ENCODE data around the gene CTNND1.
"Not testable (repeated sequence)": the region's sequence is repeated elsewhere in the genome, so short reads cannot be mapped to it uniquely, and the experiment has no call there.

Gene CTNND1

DNA sequence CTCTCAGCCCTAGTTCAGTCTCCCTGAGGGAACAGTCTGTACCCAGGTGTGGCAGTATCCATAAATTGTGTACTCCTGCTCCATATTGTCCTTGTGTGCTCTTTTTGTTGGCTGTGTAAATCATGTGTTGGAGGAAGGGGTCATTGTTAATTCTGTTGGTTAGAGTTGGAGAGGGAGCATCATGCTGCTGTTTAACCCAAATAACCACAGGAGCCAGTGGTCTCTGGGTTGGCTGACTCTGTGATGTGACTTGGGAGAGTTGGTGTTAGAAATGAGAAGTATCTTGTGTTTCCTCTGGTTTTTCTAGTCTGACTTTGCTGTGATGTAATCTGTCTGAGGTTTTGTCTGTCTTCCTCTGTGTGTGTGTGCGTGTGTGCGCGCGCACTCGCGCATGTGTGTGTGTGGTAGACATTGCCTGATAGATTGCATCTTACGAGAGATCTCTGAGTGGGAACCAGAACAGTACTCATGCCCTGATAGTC, 30.5 kb downstream of the CTNND1 start:
- DNase-seq, result peak; percentile 92

DNA sequence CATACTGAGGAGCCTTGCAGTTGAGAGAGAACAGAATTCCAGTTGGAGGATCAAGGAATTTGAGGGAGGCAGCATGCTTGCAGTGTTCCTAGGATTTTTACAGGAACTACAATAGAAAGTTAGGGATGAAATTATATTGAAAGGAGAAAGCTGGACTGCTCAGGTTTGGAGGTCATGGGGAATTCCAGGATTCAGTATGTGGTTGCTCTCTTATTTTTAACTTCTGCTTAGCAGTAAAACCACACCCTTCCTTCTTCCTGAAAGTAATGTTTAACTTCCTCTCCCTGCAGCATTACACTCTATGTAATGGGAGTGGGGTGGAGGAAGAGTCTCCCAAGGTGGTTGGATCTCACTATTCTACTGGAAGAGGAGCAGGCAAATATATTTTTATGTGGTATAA, 31.3 kb downstream of the CTNND1 start:
- peak; percentile 34 for DNase-seq

DNA sequence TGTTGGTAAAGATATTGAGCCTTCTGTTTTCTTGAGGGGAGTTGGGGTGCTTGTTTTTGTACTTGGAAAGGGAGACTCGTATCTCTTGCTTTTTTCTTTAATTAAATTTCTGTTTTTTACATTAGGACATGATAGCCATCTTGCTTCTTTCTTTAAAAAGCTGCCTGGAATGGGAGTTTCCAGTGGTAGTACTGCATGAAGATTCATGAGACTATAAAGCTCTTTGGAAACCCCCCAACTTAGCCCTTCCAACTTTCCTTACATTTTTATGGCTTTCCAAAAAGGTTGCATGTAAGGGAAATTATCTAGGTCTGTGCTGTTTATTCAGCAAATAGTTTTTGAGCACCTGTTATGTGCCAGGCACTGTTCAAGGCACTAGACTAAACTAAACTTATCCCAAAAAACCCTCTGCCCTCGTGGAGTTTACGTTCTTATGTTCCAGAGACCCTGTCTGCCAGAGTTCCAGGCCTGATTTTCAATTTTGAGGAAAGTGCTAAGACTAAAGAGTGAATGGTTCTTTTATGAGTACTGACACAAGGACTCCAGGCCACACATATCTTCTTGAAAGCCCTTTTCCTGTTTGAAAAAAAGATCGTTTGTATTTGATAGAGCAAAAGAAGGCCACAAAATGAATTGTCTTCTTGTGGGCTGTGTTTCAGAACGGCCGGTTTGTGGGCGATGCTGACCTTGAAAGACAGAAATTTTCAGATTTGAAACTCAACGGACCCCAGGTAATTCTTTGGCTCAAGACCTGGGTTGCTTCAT, 31.9 kb downstream of the CTNND1 start:
- no peak for DNase-seq

DNA sequence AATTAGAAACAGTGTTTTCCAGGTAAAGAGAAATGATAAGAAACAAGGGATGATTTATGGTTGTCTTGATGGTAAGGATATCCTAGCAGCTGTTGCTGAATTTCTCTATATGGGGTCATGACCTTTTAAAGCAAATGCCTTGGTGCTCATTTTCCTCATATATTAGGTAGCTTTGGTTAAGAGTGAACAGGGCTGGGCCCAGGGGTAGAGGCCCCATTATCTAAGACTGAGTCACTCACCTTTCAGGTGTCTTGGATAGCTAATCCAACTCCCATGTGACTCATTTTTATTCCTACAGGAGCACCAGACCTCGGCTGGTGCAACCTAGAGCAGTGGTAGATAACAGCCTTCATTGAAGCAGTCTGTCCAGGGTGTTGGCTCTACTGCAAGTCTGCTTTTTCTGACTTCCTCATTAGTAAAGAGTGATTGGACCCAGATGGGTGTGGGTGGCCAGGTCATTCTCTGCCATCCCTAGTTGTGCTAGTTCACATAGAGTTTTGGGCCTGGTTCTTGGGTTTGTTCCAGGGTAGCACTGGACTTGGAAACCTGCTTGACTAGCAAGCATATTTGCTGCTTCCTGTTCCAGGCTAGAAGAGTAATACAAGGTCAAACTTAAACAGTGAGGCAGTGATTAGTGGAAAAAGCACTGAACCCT, 37.4 kb downstream of the CTNND1 start:
- no peak for DNase-seq

DNA sequence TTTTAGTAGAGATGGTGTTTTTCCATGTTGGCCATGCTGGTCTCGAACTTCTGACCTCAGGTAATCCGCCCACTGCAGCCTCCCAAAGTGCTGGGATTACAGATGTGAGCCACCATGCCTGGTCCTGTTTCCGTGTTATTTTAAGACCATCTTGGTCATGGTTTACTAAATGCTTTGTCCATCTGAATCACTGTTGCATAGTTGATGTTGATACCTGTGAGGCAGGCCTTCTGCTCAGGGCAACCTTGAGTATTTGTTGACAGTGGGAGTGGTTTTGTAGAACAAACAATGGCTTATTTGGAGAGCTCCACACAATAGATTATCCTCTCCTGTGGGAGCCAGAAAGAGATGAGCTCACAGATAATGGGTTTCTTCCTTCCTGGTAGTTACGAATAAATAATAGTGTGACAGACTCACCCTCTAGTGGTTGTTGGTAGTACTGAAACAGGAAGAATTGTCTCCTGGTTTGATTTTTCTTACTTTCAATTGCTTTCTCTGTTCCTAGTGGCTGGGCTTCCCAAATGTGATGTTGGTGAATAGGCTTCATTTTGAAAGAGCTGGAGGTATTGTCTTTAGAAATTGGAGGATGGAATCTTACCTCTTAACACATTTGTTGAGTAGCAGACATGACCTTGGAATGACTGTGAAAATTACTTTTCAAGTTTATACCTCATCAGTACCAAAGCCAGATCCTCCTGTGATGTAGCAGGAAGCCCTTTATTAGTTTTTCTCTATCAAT, 39.0 kb downstream of the CTNND1 start:
- DNase-seq, result peak; percentile 75

DNA sequence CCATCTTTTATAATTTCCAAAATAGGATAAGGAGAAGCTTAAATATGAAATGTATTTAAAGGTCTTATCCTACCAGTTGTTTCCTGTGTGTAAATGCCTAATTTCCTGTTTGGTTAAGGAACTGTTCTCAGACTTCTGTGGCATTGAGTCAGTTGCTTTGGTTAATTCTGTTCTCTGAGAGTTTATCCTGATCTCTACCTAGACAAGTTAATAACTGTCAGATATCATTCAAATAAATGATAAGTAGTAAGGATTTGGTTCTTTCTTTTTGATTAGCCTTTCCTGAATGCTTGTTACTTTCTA, 39.5 kb downstream of the CTNND1 start:
- DNase-seq, result no peak

DNA sequence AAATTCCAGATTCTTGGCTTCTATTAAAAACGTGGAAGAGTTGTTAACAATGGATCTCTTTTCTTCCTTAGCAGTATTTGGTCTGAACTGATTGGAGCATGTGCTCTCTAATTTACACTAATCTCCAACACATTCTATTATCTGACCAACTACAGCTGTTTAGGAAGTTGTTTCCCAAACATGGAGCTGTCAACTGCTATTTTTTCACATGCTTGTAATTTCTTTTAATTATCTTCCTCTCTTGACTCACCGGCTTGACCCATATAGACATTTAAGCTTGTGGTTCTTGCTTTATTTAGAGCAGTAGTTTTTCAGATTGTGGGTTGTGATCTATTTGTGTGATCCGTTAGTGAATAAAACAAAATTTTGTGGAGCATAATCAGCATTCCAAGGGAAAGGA, 40.8 kb downstream of the CTNND1 start:
- DNase-seq, result no peak

DNA sequence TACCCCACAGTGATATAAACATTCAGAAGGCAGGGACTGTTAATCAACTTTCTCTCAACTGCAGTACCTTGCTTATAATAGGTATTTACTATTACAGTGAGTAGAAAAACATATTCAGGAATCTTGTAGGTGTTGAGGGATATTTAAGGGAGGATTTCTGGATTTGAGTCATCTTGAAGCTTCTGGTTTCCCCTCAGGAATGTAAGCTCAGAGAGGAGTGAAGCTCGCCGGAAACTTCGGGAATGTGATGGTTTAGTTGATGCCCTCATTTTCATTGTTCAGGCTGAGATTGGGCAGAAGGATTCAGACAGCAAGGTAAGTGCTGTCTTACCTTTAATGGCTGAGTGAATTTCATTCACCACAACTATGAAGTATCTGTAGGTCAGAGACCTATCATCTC, 42.9 kb downstream of the CTNND1 start:
- DNase-seq, result no peak

DNA sequence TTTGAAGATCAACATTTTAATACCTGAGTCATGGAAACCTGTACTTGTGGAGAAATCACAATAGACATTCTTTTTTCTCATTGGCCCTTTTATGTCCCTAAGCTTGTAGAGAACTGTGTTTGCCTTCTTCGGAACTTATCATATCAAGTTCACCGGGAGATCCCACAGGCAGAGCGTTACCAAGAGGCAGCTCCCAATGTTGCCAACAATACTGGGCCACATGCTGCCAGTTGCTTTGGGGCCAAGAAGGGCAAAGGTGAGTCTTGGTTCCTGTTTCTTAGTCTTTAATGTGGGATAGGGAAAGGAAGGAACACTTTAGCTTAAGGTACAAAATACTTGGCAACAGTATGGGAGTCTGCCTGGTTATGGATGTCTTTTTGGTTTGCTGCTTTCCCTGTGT, 44.2 kb downstream of the CTNND1 start:
- DNase-seq, result no peak

DNA sequence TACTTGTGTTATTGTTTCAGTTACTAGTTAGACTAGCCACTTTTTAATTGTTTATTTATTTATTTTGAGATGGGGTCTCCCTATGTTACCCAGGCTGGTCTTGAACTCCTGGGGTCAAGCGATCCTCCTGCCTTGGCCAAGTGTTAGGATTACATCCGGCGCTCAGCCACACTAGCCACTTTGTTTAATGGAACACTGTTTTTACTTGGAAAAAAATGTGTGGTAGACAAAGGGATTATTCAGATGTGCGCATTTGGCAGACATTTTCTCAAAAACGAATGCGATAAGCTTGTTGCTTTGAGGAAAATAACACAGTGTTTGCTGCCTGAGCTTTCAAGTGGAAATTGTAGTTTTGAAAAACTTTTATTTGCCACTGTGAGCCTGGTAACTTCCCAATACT, 51.0 kb downstream of the CTNND1 start:
- DNase-seq, result no peak

DNA sequence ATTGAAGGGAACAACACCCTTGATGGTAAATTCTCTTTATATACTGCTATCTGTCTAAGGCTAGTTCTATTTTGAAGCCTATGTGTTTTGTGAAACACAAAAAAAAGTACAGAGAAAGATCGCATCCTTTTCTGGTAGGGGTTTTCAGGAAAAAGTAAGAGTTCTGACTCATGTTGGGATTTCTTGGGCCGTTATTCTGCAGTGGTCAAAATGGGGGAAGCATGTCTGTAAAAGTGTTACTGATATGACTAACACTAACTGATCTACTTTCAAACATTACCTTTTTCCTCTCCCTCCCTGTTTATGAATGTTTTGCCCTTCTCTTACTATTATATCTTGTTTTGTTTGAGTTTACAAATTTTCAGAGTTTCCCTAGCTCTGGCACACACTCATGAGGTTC, 53.9 kb downstream of the CTNND1 start:
- no peak for DNase-seq

DNA sequence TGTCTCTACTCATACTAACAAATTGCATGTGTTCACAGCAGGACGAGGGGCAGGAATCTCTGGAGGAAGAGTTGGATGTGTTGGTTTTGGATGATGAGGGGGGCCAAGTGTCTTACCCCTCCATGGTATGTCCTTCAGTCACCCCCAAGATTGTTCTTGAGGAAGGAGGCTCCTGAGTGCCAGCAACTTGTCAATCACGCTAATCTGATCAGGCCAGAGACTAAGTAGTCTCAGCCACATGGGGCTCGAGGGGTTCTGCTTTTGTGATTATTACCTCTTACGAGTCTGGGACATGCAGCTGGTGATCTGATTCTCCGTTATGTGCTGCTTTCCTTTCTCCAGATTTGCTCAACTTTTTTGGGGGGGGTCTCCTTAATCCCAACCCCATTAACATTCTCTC, 54.3 kb downstream of the CTNND1 start:
- no peak for DNase-seq

DNA sequence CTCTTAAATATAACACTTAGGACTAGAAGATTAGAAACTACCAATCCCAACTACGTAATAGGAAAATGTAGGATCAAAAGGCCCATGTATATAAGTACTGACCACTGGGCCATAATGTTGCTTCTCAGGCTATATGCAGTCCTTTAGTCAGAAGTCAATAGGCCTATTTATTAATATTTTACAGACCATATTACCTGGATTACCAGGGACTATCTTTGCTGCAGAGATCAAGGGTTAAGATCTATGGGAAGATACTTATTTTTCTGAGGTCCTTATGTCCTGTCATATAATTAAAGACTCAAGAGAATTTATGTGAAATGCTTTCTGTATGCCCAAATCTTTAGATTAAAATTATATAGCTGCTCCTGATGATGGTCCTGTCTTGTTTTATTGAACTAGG, 57.2 kb downstream of the CTNND1 start:
- no peak for DNase-seq

DNA sequence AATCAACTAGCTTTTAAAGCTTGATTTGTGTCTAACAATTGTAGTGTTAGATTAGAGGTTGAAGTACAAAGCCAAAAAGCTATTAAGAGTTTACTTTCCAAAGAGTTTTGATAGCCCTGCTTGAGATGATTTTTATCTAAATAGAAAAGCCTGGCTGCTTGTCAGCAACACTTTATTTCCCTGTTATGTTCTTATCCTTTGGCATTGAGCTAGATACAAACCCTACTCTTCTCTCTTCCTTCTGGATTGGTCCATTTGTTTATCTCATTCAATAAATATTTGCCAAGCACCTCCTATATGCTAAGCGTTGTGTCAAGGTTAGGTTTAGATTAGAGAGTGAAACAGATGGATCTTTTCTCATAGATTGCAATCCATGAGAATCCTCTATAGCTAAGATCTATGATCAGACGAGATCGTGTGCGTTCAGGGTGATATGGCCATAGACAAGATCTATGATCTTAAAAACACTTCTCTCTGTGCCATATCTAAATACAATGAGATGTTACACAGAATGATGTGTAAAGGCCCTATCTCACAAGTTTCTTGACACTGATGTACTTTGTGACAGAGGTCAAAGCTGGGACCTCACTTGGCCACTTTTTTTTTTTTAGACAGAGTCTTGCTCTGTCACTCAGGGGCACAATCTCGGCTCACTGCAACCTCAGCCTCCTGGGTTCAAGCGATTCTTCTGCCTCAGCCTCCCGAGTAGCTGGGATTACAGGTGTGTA, 57.8 kb downstream of the CTNND1 start:
- DNase-seq, result no peak

DNA sequence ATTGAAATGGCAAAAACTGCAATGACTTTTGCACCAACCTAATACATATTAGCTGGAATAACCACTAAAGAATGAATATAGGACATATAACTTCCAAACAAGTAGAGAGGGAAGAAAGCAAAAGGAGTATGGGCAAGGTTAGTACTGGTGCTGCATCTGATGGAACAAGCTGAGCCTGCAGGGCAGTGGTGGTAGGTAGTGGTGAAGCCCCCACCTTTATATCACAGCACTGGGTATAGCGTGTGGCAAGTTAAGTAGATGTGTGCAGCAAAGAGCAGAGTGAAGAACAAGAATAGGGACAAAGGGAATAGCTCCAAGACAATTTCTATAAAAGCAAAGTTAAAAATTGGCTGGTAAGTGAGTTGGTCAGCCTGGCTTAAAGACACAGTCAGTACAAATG, 62.3 kb downstream of the CTNND1 start:
- DNase-seq, result no peak

DNA sequence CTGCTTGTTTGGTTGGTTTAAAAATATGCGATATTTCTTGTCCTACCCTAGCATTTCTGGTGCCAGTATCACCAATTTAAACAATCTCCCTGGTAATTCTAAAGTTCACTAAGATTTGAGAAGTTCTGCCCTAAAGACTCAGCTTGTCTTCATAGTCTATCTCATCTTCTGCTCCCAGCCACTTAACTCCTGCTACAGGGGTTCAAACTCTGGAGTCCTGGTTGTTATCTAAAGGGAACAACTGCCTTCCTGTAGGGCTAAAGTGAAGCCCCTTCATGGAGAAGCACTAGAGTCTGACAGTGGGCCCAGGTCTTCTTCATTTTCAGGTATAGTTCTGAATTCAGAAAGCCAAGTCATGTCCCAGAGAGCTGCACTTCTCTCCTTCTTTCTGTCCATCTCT, 73.2 kb downstream of the CTNND1 start:
- DNase-seq, result no peak

DNA sequence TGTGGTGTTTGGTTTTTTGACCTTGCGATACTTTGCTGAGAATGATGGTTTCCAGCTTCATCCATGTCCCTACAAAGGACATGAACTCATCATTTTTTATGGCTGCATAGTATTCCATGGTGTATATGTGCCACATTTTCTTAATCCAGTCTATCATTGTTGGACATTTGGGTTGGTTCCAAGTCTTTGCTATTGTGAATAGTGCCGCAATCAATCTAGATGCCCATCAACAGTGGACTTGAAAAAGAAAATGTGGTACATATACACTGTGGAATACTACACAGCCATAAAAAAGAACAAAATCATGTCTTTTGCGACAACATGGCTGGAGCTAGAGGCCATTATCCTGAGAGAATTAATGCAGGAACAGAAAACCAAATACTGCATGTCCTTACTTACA, 77.0 kb downstream of the CTNND1 start:
- not testable (repeated sequence) for DNase-seq

DNA sequence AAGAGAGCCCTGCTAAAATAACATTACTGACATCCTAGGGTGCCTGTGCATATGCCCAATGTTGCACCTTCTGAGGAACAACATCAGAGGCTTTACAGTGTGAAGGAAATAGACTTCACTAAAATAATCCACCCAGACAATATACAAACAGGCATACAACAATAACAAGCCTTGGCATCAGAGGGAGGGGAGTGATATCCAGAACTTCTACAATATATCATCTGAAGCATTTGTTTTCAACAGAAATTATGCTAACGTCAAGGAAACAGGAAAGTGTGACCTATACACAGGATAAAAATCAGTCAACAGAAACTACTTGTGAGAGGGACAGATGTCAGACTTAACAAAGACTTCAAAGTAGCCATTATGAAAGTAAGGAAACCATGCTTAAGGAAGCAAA, 81.3 kb downstream of the CTNND1 start:
- DNase-seq, result no peak

DNA sequence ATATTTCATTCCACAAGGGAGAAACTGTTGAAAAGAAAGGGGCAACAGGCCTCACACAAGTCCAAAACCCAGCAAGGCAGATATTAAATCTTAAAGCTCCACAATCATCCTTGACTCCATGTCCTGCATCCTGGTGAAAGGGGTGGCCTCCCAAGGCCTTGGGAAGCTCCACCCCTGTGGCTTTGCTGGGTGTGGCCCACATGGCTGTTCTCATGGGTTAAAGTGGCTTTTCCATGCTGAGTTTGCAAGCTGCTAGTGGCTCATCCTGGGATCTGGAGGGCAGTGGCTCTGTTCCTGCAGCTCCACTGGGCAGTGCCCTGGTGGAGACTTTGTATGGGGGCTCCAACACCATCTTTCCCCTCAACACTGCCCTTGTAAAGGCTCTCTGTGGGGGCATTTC, 106.4 kb downstream of the CTNND1 start:
- no peak for DNase-seq

DNA sequence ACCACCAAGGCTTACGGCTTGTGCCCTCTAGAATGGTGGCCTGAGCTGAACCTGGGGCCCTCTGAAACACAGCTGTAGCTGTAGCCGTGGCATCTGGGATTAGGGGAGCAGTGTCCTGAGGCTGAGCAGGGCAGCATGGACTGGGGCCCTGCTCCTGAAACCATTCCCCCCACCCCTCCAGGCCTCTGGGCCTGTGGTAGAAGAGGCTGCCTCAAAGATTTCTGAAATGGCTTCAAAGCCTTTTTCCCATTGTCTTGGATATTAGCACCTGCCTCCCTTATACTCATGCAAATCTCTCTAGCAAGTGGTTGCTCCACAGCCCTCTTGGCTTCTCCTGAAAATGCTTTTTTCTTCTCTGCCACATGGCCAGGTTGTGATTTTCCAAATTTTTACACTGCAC, 106.9 kb downstream of the CTNND1 start:
- no peak for DNase-seq

All from CD4-positive, alpha-beta T cell treated with Interleukin-10 for 1 hour (primary cell).